ENCODE data around the gene RHBG.

DNA sequence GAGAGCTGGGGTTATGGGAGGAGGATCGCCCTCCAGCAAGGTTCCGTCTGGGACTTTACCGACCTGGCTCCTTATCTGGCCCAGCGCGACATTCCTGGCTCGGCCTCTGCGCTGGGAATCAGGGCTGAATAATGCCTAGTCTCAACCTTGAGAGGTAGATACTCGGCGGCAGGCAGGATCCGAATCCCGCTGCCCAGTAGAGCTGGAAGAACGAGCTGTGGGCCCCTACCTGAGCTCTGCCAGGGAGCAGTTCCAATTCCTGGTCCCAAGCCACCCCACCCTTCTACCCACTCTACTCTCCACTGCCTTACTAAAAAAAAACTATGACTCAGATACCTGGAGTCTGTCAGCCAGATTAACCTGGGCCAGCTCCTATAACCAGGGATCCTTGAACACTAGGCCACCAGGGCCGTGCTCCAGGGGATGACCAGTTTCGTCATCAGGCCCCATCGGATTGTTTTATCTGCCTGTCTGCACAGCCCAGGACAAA lies 53.6 kb downstream of the RHBG start:
- no peak for TF ChIP-seq PATZ1 (CRISPR knock-in tag; IDR thresholded peaks at IDR 0.05; ENCODE audit: borderline replicate concordance)
- no peak for TF ChIP-seq RARB (CRISPR knock-in tag; IDR thresholded peaks at IDR 0.05)
- TF ChIP-seq TOX (CRISPR knock-in tag; IDR thresholded peaks at IDR 0.05; ENCODE audit: borderline replicate concordance), result no peak
- no peak for TF ChIP-seq ISL1 (CRISPR knock-in tag; IDR thresholded peaks at IDR 0.05)

All from SK-N-SH treated with all-trans-retinoic acid at 6 μM for 48 hours (cell line).